ENCODE results near the gene CATSPERE.

The CATSPERE gene

DNA sequence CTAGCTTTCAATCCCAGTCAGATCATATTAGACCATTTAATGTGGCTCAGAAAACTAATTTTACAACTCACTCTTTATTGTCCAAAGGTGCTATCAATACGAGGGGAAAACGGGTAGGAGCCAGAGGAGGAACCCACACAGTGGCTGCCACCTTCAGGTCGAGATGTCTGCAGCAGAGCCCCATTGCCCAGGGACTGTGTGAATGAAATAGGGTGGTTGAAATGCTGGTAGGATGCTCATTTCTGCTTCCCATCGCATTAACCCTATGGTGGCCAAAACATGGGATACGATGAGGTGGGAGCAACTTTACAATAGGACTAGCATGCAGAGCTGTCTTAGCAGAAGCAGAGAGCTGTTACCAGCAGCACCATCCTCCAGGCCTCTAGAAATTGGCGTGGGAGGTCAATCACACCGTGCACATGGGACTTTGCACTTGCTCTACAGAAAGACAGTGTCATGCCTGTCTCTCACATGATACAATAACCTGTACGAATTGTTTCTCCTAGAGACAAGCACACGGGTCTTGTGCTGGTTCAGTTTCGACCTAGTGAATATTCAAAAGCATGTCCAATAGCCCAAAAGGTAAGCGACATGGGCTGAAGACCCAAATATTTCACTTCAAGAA, 122.4 kb downstream of the CATSPERE start:
- no peak overlapping the region for H3K9ac ChIP-seq (ENCODE audit: low read depth, low read length)
- no peak overlapping the region for H2AFZ ChIP-seq (ENCODE audit: low read depth, low read length)
- no peaks in the 10 kb centered on the region for H3K79me2 ChIP-seq (ENCODE audit: insufficient read depth, low read length)
- no peaks in the 10 kb centered on the region for H4K20me1 ChIP-seq (ENCODE audit: insufficient read depth, low read length)
- H3K36me3 ChIP-seq (ENCODE audit: insufficient read depth, low read length), result no peaks in the 10 kb centered on the region
- no peak overlapping the region for H3K4me3 ChIP-seq (ENCODE audit: low read depth in 1 of 2, low read length in 2 of 2)
- TF ChIP-seq EZH2 (IDR thresholded peaks at IDR 0.05; ENCODE audit: borderline replicate concordance, low read depth, low read length, severe bottlenecking), result no peak
- TF ChIP-seq, protein P1, sequence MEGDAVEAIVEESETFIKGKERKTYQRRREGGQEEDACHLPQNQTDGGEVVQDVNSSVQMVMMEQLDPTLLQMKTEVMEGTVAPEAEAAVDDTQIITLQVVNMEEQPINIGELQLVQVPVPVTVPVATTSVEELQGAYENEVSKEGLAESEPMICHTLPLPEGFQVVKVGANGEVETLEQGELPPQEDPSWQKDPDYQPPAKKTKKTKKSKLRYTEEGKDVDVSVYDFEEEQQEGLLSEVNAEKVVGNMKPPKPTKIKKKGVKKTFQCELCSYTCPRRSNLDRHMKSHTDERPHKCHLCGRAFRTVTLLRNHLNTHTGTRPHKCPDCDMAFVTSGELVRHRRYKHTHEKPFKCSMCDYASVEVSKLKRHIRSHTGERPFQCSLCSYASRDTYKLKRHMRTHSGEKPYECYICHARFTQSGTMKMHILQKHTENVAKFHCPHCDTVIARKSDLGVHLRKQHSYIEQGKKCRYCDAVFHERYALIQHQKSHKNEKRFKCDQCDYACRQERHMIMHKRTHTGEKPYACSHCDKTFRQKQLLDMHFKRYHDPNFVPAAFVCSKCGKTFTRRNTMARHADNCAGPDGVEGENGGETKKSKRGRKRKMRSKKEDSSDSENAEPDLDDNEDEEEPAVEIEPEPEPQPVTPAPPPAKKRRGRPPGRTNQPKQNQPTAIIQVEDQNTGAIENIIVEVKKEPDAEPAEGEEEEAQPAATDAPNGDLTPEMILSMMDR (IDR thresholded peaks at IDR 0.05; ENCODE audit: borderline replicate concordance, extremely low read depth, low read length, poor library complexity, severe bottlenecking), result no peak
- H3K9me3 ChIP-seq (ENCODE audit: insufficient read depth, low read length, severe bottlenecking), result no peaks in the 10 kb centered on the region
- peaks cover 6% of the 10 kb centered on the region; the same call in 1 of the 2 replicates for H3K4me1 ChIP-seq (ENCODE audit: insufficient read depth, low read length)
- no peaks in the 10 kb centered on the region for H3K27me3 ChIP-seq (ENCODE audit: insufficient read depth, low read length, poor library complexity)
- no peak overlapping the region for H3K27ac ChIP-seq (ENCODE audit: low read length)
- ATAC-seq (ENCODE audit: insufficient read depth, low read depth) (no peak), DNase-seq (no peak)
- no peak overlapping the region for H3K4me2 ChIP-seq (ENCODE audit: insufficient read depth, low read length)

DNA sequence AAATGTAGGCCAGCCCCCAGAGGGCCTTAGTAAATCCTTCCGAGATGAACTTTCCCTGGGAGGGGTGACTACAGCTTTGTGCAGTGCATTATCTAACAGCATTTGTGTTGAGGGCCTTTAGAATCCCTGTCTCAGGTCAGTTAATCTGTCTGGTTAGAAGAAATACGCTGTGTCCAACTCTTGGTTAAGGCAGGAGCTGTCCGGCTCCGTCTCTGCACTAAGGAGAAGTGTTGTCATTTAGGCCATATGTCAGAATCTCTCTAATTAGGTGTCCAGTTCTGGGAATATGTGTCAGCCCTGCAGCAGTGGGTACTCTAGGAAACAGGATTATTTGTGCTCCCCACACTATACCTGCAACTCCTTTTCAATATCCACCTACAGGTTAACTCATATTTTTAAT, 124.8 kb downstream of the CATSPERE start:
- Histone ChIP-seq H3K9me3 (ENCODE audit: insufficient read depth, low read length, severe bottlenecking) (peaks cover 4% of the 10 kb centered on the region), H3K27ac (ENCODE audit: low read length) (no peak overlapping the region), H3K4me3 (ENCODE audit: low read depth in 1 of 2, low read length in 2 of 2) (no peak overlapping the region), H4K20me1 (ENCODE audit: insufficient read depth, low read length) (no peaks in the 10 kb centered on the region), H3K9ac (ENCODE audit: low read depth, low read length) (no peak overlapping the region), H2AFZ (ENCODE audit: low read depth, low read length) (no peak overlapping the region), H3K27me3 (ENCODE audit: insufficient read depth, low read length, poor library complexity) (no peaks in the 10 kb centered on the region), H3K36me3 (ENCODE audit: insufficient read depth, low read length) (no peaks in the 10 kb centered on the region), H3K79me2 (ENCODE audit: insufficient read depth, low read length) (no peaks in the 10 kb centered on the region), H3K4me1 (ENCODE audit: insufficient read depth, low read length) (peaks cover 6% of the 10 kb centered on the region; the same call in 1 of the 2 replicates), H3K4me2 (ENCODE audit: insufficient read depth, low read length) (no peak overlapping the region)
- DNase-seq, result no peak
- TF ChIP-seq, protein P1 (IDR thresholded peaks at IDR 0.05; ENCODE audit: borderline replicate concordance, extremely low read depth, low read length, poor library complexity, severe bottlenecking), result no peak
- TF ChIP-seq EZH2 (IDR thresholded peaks at IDR 0.05; ENCODE audit: borderline replicate concordance, low read depth, low read length, severe bottlenecking), result no peak
- ATAC-seq (ENCODE audit: insufficient read depth, low read depth), result no peak

DNA sequence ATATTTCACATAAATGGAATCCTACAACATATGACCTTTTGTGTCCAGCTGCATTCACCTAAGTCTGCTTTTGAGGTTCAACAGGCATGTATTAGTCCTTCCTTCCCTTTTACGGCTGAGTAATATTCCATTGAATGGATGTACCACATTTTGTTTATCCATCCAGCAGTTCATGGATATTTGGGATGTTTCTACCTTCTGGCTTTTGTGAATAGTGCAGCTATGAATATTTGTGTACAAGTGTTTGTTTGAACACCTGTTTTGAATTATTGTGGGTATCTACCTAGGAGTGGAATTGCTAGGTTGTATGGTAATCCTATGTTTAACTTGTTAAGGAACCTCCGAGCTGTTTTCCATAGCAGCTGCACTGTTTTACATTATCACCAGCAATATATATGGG, 129.6 kb downstream of the CATSPERE start:
- no peak overlapping the region for H3K27ac ChIP-seq (ENCODE audit: low read length)
- TF ChIP-seq, protein P1 (IDR thresholded peaks at IDR 0.05; ENCODE audit: borderline replicate concordance, extremely low read depth, low read length, poor library complexity, severe bottlenecking), result no peak
- no peak for TF ChIP-seq EZH2 (IDR thresholded peaks at IDR 0.05; ENCODE audit: borderline replicate concordance, low read depth, low read length, severe bottlenecking)

More for the DNA sequence above, 129.6 kb downstream of the CATSPERE start:
- no peaks in the 10 kb centered on the region for H3K27me3 ChIP-seq (ENCODE audit: insufficient read depth, low read length, poor library complexity)
- no peaks in the 10 kb centered on the region for H3K79me2 ChIP-seq (ENCODE audit: insufficient read depth, low read length)
- H3K4me2 ChIP-seq (ENCODE audit: insufficient read depth, low read length), result no peak overlapping the region
- no peak for ATAC-seq (ENCODE audit: insufficient read depth, low read depth)
- H3K9ac ChIP-seq (ENCODE audit: low read depth, low read length), result no peak overlapping the region
- no peak overlapping the region for H2AFZ ChIP-seq (ENCODE audit: low read depth, low read length)
- DNase-seq, result no peak
- H3K9me3 ChIP-seq (ENCODE audit: insufficient read depth, low read length, severe bottlenecking), result peaks cover 4% of the 10 kb centered on the region
- no peaks in the 10 kb centered on the region for H3K36me3 ChIP-seq (ENCODE audit: insufficient read depth, low read length)
- H3K4me1 ChIP-seq (ENCODE audit: insufficient read depth, low read length), result no peaks in the 10 kb centered on the region
- no peak overlapping the region for H3K4me3 ChIP-seq (ENCODE audit: low read depth in 1 of 2, low read length in 2 of 2)
- H4K20me1 ChIP-seq (ENCODE audit: insufficient read depth, low read length), result no peaks in the 10 kb centered on the region

All from DND-41 (cell line).